Mesendoderm (in vitro differentiated cells): ENCODE data around the gene USP49.
"Not testable (repeated sequence)": the region's sequence is repeated elsewhere in the genome, so short reads cannot be mapped to it uniquely, and the experiment has no call there.

Source experiments
- DNase-seq: peaks from one replicate; pipeline ENCODE4 v3.0.0; 2013
- H2AK5ac ChIP-seq: 2 replicates; pipeline ENCODE4 v1.6.1; 2013; ENCODE audit warnings: low read length, inconsistent platforms
- H2BK120ac ChIP-seq: 2 replicates; pipeline ENCODE4 v1.6.1; 2013; ENCODE audit warnings: low read depth, mild to moderate bottlenecking, low read length, moderate library complexity, mixed read lengths
- H2BK15ac ChIP-seq: replicated peaks from 2 replicates; pipeline ENCODE4 v1.6.1; 2013; ENCODE audit warnings: low read depth, mild to moderate bottlenecking, moderate library complexity
- H2BK5ac ChIP-seq: 2 replicates; pipeline ENCODE4 v1.6.1; 2013; ENCODE audit warnings: low read length, inconsistent platforms
- H3K18ac ChIP-seq: 2 replicates; pipeline ENCODE4 v1.6.1; 2013; ENCODE audit warnings: mild to moderate bottlenecking, low read length, mixed read lengths
- H3K23ac ChIP-seq: one replicate; pipeline ENCODE4 v1.6.1; 2013; ENCODE audit warnings: low read length
- H3K27ac ChIP-seq: 2 replicates; pipeline ENCODE4 v1.5.1; 2013; ENCODE audit warnings: low read depth, mild to moderate bottlenecking, inconsistent platforms, low read length, moderate library complexity
- H3K27me3 ChIP-seq: 2 replicates; pipeline ENCODE4 v1.6.1; 2013; ENCODE audit warnings: low read length, control low read depth, mild to moderate bottlenecking, inconsistent platforms; ENCODE audit not compliant: insufficient read depth, poor library complexity
- H3K36me3 ChIP-seq: 2 replicates; pipeline ENCODE4 v1.6.1; 2013; ENCODE audit warnings: low read length, inconsistent platforms; ENCODE audit not compliant: control insufficient read depth, insufficient read depth
- H3K4ac ChIP-seq: one replicate; pipeline ENCODE4 v1.6.1; 2013; ENCODE audit warnings: low read depth, mild to moderate bottlenecking, low read length, moderate library complexity
- H3K4me1 ChIP-seq: 2 replicates; pipeline ENCODE4 v1.6.1; 2013; ENCODE audit warnings: low read depth, low read length, inconsistent platforms; ENCODE audit not compliant: control insufficient read depth
- H3K4me2 ChIP-seq: 2 replicates; pipeline ENCODE4 v1.6.1; 2013; ENCODE audit warnings: low read length
- H3K4me3 ChIP-seq: 2 replicates; pipeline ENCODE4 v1.5.1; 2013; ENCODE audit warnings: mild to moderate bottlenecking, low read length
- H3K56ac ChIP-seq: one replicate; pipeline ENCODE4 v1.6.1; 2013; ENCODE audit warnings: low read length
- H3K79me1 ChIP-seq: 2 replicates; pipeline ENCODE4 v1.6.1; 2013; ENCODE audit warnings: low read length, inconsistent platforms
- H3K79me2 ChIP-seq: 2 replicates; pipeline ENCODE4 v1.6.1; 2013; ENCODE audit warnings: mild to moderate bottlenecking, low read length; ENCODE audit not compliant: control insufficient read depth, insufficient read depth
- H3K9ac ChIP-seq: 2 replicates; pipeline ENCODE4 v1.6.1; 2013; ENCODE audit warnings: low read length, inconsistent platforms
- H4K5ac ChIP-seq: one replicate; pipeline ENCODE4 v1.6.1; 2013; ENCODE audit warnings: low read length
- H4K8ac ChIP-seq: one replicate; pipeline ENCODE4 v1.6.1; 2013; ENCODE audit warnings: low read depth, mild to moderate bottlenecking, control low read depth, low read length, moderate library complexity
- WGBS: extraction: QIAGEN DNeasy Blood & Tissue Kit; methylation state at CpG from one replicate; pipeline ENCODE4 v1.1.7; 2013; ENCODE audit warnings: low lambda C conversion rate, missing lambda C conversion rate; ENCODE audit not compliant: insufficient coverage; ENCODE audit errors: extremely low coverage; 5-methylcytosine and 5-hydroxymethylcytosine counted together

Gene USP49

GRCh38 chr6:41811946-41812345 is 83.2 kb downstream of the USP49 start:
- not testable (repeated sequence) for H3K4me1 ChIP-seq, H4K5ac ChIP-seq, H3K4me2 ChIP-seq, H3K79me2 ChIP-seq, H3K79me1 ChIP-seq, H3K27me3 ChIP-seq, H2AK5ac ChIP-seq, H3K9ac ChIP-seq, H3K4me3 ChIP-seq, H3K23ac ChIP-seq, H2BK5ac ChIP-seq, H4K8ac ChIP-seq, H2BK120ac ChIP-seq, H3K4ac ChIP-seq, H3K56ac ChIP-seq, H3K27ac ChIP-seq, H3K18ac ChIP-seq, H3K36me3 ChIP-seq, H2BK15ac ChIP-seq, DNase-seq
- WGBS = no CpG with 5 or more reads among the region's 13 CpGs

- no peak overlapping the region for H2BK15ac ChIP-seq
- H3K4me3 ChIP-seq = no peak overlapping the region
- H3K79me2 ChIP-seq = no peaks in the 10 kb centered on the region
- H4K8ac ChIP-seq = no peak overlapping the region
- no peak overlapping the region for H3K18ac ChIP-seq
- no peak overlapping the region for H3K56ac ChIP-seq
- H2BK120ac ChIP-seq = no peak overlapping the region
- H3K4me1 ChIP-seq = no peaks in the 10 kb centered on the region
- no peak overlapping the region for H3K27ac ChIP-seq
- H3K9ac ChIP-seq = no peak overlapping the region
- no peak overlapping the region for H3K4ac ChIP-seq
- H2BK5ac ChIP-seq = no peak overlapping the region
- H4K5ac ChIP-seq = no peak overlapping the region
- no peaks in the 10 kb centered on the region for H3K79me1 ChIP-seq
- H3K27me3 ChIP-seq = no peaks in the 10 kb centered on the region
- H3K4me2 ChIP-seq = no peak overlapping the region
- DNase-seq = no peak
- H2AK5ac ChIP-seq = no peak overlapping the region
- no peak overlapping the region for H3K23ac ChIP-seq
- no CpG with 5 or more reads among the region's 3 CpGs for WGBS
- H3K36me3 ChIP-seq = no peaks in the 10 kb centered on the region
These were observed 84.1 kb downstream of the USP49 start for GRCh38 chr6:41811095-41811494.

GRCh38 chr6:41805830-41806774 is 89.1 kb downstream of the USP49 start:
- WGBS = no CpG with 5 or more reads among the region's 74 CpGs
- no peaks in the 10 kb centered on the region for H3K4me1 ChIP-seq
- H3K9ac ChIP-seq = no peak overlapping the region

GRCh38 chr6:41801380-41801779 is 93.8 kb downstream of the USP49 start:
- Histone ChIP-seq H3K56ac (no peak overlapping the region), H2BK15ac (no peak overlapping the region), H3K27me3 (no peaks in the 10 kb centered on the region), H3K4me2 (no peak overlapping the region), H3K27ac (no peak overlapping the region), H2BK120ac (no peak overlapping the region), H3K9ac (no peak overlapping the region), H3K4ac (no peak overlapping the region), H3K36me3 (peaks cover 1% of the 10 kb centered on the region), H3K23ac (no peak overlapping the region), H2AK5ac (no peak overlapping the region), H3K79me1 (no peaks in the 10 kb centered on the region), H4K5ac (no peak overlapping the region), H3K4me1 (no peaks in the 10 kb centered on the region), H3K79me2 (no peaks in the 10 kb centered on the region), H2BK5ac (no peak overlapping the region), H3K4me3 (no peak overlapping the region), H3K18ac (no peak overlapping the region), H4K8ac (no peak overlapping the region)
- DNase-seq = no peak
- WGBS = no CpG with 5 or more reads among the region's 2 CpGs

More at GRCh38 chr6:41805830-41806774, 89.1 kb downstream of the USP49 start:
- Histone ChIP-seq H3K36me3 (peaks cover 1% of the 10 kb centered on the region), H3K27ac (no peak overlapping the region), H3K79me2 (no peaks in the 10 kb centered on the region), H2BK15ac (no peak overlapping the region), H3K56ac (no peak overlapping the region), H2AK5ac (no peak overlapping the region), H3K18ac (no peak overlapping the region), H2BK120ac (no peak overlapping the region), H3K27me3 (no peaks in the 10 kb centered on the region), H4K5ac (no peak overlapping the region), H2BK5ac (no peak overlapping the region), H3K79me1 (no peaks in the 10 kb centered on the region), H4K8ac (no peak overlapping the region), H3K4me3 (no peak overlapping the region), H3K23ac (no peak overlapping the region), H3K4ac (no peak overlapping the region), H3K4me2 (no peak overlapping the region)
- DNase-seq = no peak

GRCh38 chr6:41799559-41799911 is 95.6 kb downstream of the USP49 start:
- Histone ChIP-seq H3K79me1 (no peaks in the 10 kb centered on the region), H3K23ac (no peak overlapping the region), H3K4me2 (no peak overlapping the region), H2BK5ac (no peak overlapping the region), H3K4me3 (no peak overlapping the region), H3K27me3 (no peaks in the 10 kb centered on the region), H3K18ac (no peak overlapping the region), H3K36me3 (no peaks in the 10 kb centered on the region), H2AK5ac (no peak overlapping the region), H2BK15ac (no peak overlapping the region), H4K8ac (no peak overlapping the region), H3K27ac (no peak overlapping the region), H2BK120ac (no peak overlapping the region), H3K56ac (no peak overlapping the region), H4K5ac (no peak overlapping the region), H3K4ac (no peak overlapping the region), H3K79me2 (no peaks in the 10 kb centered on the region), H3K9ac (no peak overlapping the region), H3K4me1 (no peaks in the 10 kb centered on the region)
- DNase-seq = no peak
- no CpG with 5 or more reads among the region's 2 CpGs for WGBS
